ENCODE data around the gene KDM4C. TPM values are rescaled to one million over a fixed set of nuclear protein-coding genes. Genes with fewer than 3 reads are reported as not detected.
A peak's percentile ranks its signal among the peaks of the same experiment; 100 is the strongest.
"Not testable (repeated sequence)": the region's sequence is repeated elsewhere in the genome, so short reads cannot be mapped to it uniquely, and the experiment has no call there.

KDM4C gene
- total and polyA plus RNA-seq, 10 donors = 11.1 to 85.5 (median 61.9) TPM

- DNase-seq = no peak
- Histone ChIP-seq H3K27ac (no peak overlapping the region), H3K4me1 (peaks cover 0 to 13% (median 0%) of the 10 kb centered on the region in 6 donors), H3K36me3 (peaks cover 5 to 90% (median 43%) of the 10 kb centered on the region in 6 donors), H3K4me3 (no peak overlapping the region), H3K27me3 (replicated peaks in 1 of 7) (no peaks in the 10 kb centered on the region), H3K9me3 (peaks cover 0 to 19% (median 14%) of the 10 kb centered on the region in 8 donors)
- TF ChIP-seq CTCF (IDR thresholded peaks at IDR 0.05 in 8 of 11, conservative IDR thresholded peaks at IDR 0.05 in 3 of 11) (no peak), POLR2A (IDR thresholded peaks at IDR 0.05) (no peak), POLR2AphosphoS5 (IDR thresholded peaks at IDR 0.05) (no peak)
- 95 to 100% (median 98%) methylated on average over 1 of the region's 1 CpG for WGBS, 5 donors
- intact Hi-C loops (cut with DNase I; ENCODE audit: low total_unique reads) = no loop called here
Measured at GRCh38 chr9:7009065-7009464, 251.3 kb downstream of the KDM4C start.

- Histone ChIP-seq H3K27me3 (replicated peaks in 1 of 7) (no peaks in the 10 kb centered on the region), H3K4me3 (no peak overlapping the region), H3K9me3 (peaks cover 0 to 19% (median 14%) of the 10 kb centered on the region in 8 donors), H3K4me1 (peaks cover 0 to 13% (median 0%) of the 10 kb centered on the region in 6 donors), H3K27ac (no peak overlapping the region), H3K36me3 (peaks cover 5 to 95% (median 53%) of the 10 kb centered on the region in 6 donors)
- intact Hi-C loops (cut with DNase I; ENCODE audit: low total_unique reads) = no loop called here
- WGBS, 5 donors = 44 to 57% (median 49%) methylated on average over 8 of the region's 8 CpGs
- no peak for TF ChIP-seq CTCF (IDR thresholded peaks at IDR 0.05 in 8 of 11, conservative IDR thresholded peaks at IDR 0.05 in 3 of 11)
- no peak for TF ChIP-seq POLR2A (IDR thresholded peaks at IDR 0.05)
- no peak for TF ChIP-seq POLR2AphosphoS5 (IDR thresholded peaks at IDR 0.05)
- DNase-seq = no peak
Measured at GRCh38 chr9:7011395-7012067, 253.8 kb downstream of the KDM4C start.

- Histone ChIP-seq H3K36me3 (peaks cover 0 to 53% (median 15%) of the 10 kb centered on the region in 6 donors), H3K27me3 (replicated peaks in 1 of 7) (no peaks in the 10 kb centered on the region), H3K27ac (no peak overlapping the region), H3K4me3 (no peak overlapping the region), H3K4me1 (no peaks in the 10 kb centered on the region), H3K9me3 (no peaks in the 10 kb centered on the region)
- 89 to 100% (median 98%) methylated on average over 4 of the region's 4 CpGs for WGBS, 5 donors
- TF ChIP-seq POLR2A (IDR thresholded peaks at IDR 0.05) = no peak
- TF ChIP-seq POLR2AphosphoS5 (IDR thresholded peaks at IDR 0.05) = no peak
- TF ChIP-seq CTCF (IDR thresholded peaks at IDR 0.05 in 8 of 11, conservative IDR thresholded peaks at IDR 0.05 in 3 of 11) = no peak
- intact Hi-C loops (cut with DNase I; ENCODE audit: low total_unique reads) = no loop called here
- no peak for DNase-seq
Measured at GRCh38 chr9:7027996-7028395, 270.2 kb downstream of the KDM4C start.

- Histone ChIP-seq H3K9me3 (no peaks in the 10 kb centered on the region), H3K4me3 (no peak overlapping the region), H3K27me3 (replicated peaks in 1 of 7) (no peaks in the 10 kb centered on the region), H3K4me1 (peaks cover 0 to 3% (median 0%) of the 10 kb centered on the region in 6 donors), H3K27ac (no peak overlapping the region), H3K36me3 (peaks cover 0 to 53% (median 16%) of the 10 kb centered on the region in 6 donors)
- 90 to 95% (median 94%) methylated on average over 10 of the region's 10 CpGs for WGBS, 5 donors
- TF ChIP-seq POLR2AphosphoS5 (IDR thresholded peaks at IDR 0.05) (no peak), POLR2A (IDR thresholded peaks at IDR 0.05) (no peak), CTCF (IDR thresholded peaks at IDR 0.05 in 8 of 11, conservative IDR thresholded peaks at IDR 0.05 in 3 of 11) (no peak)
- intact Hi-C loops (cut with DNase I; ENCODE audit: low total_unique reads) = no loop called here
- peak; percentile 33 for DNase-seq
Measured at GRCh38 chr9:7028591-7028990, 270.8 kb downstream of the KDM4C start.

- H3K4me1 ChIP-seq; H3K27ac ChIP-seq; intact Hi-C loops (cut with DNase I; ENCODE audit: low total_unique reads); H3K9me3 ChIP-seq; DNase-seq; H3K27me3 ChIP-seq (replicated peaks in 1 of 7); H3K4me3 ChIP-seq: not testable (repeated sequence)
- peaks cover 0 to 42% (median 15%) of the 10 kb centered on the region in 6 donors for H3K36me3 ChIP-seq
Measured at GRCh38 chr9:7030943-7031342, 273.2 kb downstream of the KDM4C start.
